Measurements from ENCODE around the gene MUS81.

Gene MUS81

DNA sequence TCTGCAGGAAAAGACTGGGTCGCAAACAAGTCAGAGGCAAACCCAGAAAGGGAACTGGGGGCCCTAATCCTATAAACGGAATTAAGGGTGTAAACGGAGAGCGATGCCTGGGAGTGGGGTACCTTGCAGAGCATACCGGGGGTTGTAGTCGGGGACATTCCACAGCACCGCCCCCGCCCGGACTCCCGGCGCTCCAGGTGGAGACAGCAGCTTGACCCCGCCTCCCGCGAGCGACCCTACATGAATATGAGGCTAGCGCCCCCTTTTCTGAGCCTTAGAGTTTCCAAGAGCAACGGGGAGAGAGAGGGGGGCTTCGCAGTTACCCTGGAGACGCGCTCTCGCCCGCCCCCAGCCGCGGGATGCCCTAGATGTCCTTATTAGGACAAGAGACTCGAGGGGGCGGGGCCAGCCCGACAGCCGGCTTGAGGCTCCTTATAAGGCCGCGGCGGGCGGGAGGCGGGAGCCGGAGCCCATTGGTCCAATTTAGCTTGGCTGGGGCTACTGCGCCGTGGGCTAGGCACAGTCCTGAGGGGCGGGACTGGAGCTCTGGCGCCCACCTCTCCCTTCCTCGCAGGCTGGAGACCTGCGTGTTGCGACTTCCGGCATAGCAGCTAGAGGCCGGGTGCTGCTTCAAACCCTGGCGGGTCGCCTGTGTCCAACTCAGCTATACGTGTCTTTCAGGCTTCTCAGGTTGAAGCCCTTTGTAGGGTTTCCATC is 980 bp upstream of the MUS81 start:
- TF ChIP-seq, protein P1, sequence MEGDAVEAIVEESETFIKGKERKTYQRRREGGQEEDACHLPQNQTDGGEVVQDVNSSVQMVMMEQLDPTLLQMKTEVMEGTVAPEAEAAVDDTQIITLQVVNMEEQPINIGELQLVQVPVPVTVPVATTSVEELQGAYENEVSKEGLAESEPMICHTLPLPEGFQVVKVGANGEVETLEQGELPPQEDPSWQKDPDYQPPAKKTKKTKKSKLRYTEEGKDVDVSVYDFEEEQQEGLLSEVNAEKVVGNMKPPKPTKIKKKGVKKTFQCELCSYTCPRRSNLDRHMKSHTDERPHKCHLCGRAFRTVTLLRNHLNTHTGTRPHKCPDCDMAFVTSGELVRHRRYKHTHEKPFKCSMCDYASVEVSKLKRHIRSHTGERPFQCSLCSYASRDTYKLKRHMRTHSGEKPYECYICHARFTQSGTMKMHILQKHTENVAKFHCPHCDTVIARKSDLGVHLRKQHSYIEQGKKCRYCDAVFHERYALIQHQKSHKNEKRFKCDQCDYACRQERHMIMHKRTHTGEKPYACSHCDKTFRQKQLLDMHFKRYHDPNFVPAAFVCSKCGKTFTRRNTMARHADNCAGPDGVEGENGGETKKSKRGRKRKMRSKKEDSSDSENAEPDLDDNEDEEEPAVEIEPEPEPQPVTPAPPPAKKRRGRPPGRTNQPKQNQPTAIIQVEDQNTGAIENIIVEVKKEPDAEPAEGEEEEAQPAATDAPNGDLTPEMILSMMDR (IDR thresholded peaks at IDR 0.05; ENCODE audit: insufficient read depth, low read length) = no peak
- TF ChIP-seq, protein P2, sequence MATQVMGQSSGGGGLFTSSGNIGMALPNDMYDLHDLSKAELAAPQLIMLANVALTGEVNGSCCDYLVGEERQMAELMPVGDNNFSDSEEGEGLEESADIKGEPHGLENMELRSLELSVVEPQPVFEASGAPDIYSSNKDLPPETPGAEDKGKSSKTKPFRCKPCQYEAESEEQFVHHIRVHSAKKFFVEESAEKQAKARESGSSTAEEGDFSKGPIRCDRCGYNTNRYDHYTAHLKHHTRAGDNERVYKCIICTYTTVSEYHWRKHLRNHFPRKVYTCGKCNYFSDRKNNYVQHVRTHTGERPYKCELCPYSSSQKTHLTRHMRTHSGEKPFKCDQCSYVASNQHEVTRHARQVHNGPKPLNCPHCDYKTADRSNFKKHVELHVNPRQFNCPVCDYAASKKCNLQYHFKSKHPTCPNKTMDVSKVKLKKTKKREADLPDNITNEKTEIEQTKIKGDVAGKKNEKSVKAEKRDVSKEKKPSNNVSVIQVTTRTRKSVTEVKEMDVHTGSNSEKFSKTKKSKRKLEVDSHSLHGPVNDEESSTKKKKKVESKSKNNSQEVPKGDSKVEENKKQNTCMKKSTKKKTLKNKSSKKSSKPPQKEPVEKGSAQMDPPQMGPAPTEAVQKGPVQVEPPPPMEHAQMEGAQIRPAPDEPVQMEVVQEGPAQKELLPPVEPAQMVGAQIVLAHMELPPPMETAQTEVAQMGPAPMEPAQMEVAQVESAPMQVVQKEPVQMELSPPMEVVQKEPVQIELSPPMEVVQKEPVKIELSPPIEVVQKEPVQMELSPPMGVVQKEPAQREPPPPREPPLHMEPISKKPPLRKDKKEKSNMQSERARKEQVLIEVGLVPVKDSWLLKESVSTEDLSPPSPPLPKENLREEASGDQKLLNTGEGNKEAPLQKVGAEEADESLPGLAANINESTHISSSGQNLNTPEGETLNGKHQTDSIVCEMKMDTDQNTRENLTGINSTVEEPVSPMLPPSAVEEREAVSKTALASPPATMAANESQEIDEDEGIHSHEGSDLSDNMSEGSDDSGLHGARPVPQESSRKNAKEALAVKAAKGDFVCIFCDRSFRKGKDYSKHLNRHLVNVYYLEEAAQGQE (IDR thresholded peaks at IDR 0.05; ENCODE audit: insufficient replicate concordance, low read depth) = no peak
- TF ChIP-seq SPI1 (IDR thresholded peaks at IDR 0.05; ENCODE audit: borderline replicate concordance, low read depth) (peak; percentile 55; the same call in 1 of the 2 replicates), POLR2AphosphoS5 (IDR thresholded peaks at IDR 0.05; ENCODE audit: low read depth) (peak; percentile 41), GABPA (IDR thresholded peaks at IDR 0.05; ENCODE audit: low read depth) (no peak)
- Histone ChIP-seq H3K27ac (replicated peaks) (peak overlapping the region; percentile 94), H3K27me3 (ENCODE audit: insufficient read depth, poor library complexity, severe bottlenecking) (no peaks in the 10 kb centered on the region), H3K4me3 (replicated peaks; ENCODE audit: insufficient read depth, low read length) (peak overlapping the region; percentile 91)
- peak; percentile 98 to 99 for DNase-seq (ENCODE audit: low read depth in 1 of 2, low spot score in 1 of 2)

DNA sequence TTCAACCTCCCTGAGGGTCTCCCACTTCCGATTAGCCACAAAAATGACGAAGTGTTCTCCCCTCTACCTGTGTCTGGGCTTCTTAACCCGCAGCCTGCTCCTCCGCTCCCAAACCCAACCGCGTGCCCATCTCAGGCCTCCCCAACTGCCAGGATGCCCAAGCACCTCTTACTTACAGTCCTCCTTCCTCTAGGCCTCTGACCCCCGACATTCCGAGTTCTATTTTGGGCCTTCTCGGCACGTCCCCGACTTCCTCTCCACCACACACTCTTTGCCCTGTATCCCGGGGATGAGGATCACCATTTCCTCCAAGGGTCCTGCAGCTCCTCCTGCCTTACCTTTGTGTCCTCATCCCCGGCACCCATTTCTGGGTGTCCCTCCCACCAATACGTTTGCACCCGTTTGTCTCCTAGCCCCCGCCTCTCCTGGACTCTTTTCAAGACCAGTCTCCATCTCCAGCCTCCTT is 388 bp upstream of the MUS81 start:
- peak overlapping the region; percentile 91 for H3K4me3 ChIP-seq (replicated peaks; ENCODE audit: insufficient read depth, low read length)
- no peak for DNase-seq (ENCODE audit: low read depth in 1 of 2, low spot score in 1 of 2)
- no peaks in the 10 kb centered on the region for H3K27me3 ChIP-seq (ENCODE audit: insufficient read depth, poor library complexity, severe bottlenecking)
- peak overlapping the region; percentile 94 for H3K27ac ChIP-seq (replicated peaks)
- TF ChIP-seq POLR2AphosphoS5 (IDR thresholded peaks at IDR 0.05; ENCODE audit: low read depth) (peak; percentile 13), GABPA (IDR thresholded peaks at IDR 0.05; ENCODE audit: low read depth) (no peak), SPI1 (IDR thresholded peaks at IDR 0.05; ENCODE audit: borderline replicate concordance, low read depth) (peak; percentile 1; the same call in 1 of the 2 replicates)
- TF ChIP-seq, protein P2 (IDR thresholded peaks at IDR 0.05; ENCODE audit: insufficient replicate concordance, low read depth) = no peak
- TF ChIP-seq, protein P1 (IDR thresholded peaks at IDR 0.05; ENCODE audit: insufficient read depth, low read length) = no peak

DNA sequence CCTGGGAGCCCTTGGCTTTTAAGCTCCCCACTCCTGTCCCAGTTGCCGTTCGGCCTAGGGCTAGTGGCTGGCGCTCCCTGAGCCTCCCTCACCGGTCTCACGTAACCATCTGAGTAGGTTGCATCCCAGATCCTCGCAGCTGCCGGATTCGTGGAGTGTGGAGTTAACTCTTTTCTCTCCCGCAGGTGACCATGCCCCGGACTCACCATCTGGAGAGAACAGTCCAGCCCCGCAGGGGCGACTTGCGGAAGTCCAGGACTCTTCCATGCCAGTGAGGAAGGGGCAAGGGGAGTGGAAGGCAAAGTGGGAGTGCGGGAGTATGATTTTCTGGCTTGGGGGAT is 902 bp downstream of the MUS81 start:
- peak overlapping the region; percentile 91 for H3K4me3 ChIP-seq (replicated peaks; ENCODE audit: insufficient read depth, low read length)
- H3K27me3 ChIP-seq (ENCODE audit: insufficient read depth, poor library complexity, severe bottlenecking) = no peaks in the 10 kb centered on the region
- TF ChIP-seq, protein P2 (IDR thresholded peaks at IDR 0.05; ENCODE audit: insufficient replicate concordance, low read depth) = no peak
- TF ChIP-seq SPI1 (IDR thresholded peaks at IDR 0.05; ENCODE audit: borderline replicate concordance, low read depth) = no peak
- TF ChIP-seq GABPA (IDR thresholded peaks at IDR 0.05; ENCODE audit: low read depth) = no peak
- no peak for TF ChIP-seq POLR2AphosphoS5 (IDR thresholded peaks at IDR 0.05; ENCODE audit: low read depth)
- TF ChIP-seq, protein P1 (IDR thresholded peaks at IDR 0.05; ENCODE audit: insufficient read depth, low read length) = no peak
- no peak for DNase-seq (ENCODE audit: low read depth in 1 of 2, low spot score in 1 of 2)
- peak overlapping the region; percentile 94 for H3K27ac ChIP-seq (replicated peaks)

Measured in HL-60 (cell line).